ENCODE measurements around the gene AXL. TPM values are rescaled to one million over a fixed set of nuclear protein-coding genes. Genes with fewer than 3 reads are reported as not detected.

Gene AXL
- total RNA-seq, 1 donor from 2014 or later = 206 TPM

- TF ChIP-seq CTCF (conservative IDR thresholded peaks at IDR 0.05; ENCODE audit: low read depth, low read length) = no peak
- no peak for DNase-seq (ENCODE audit: low read depth)
- no peak overlapping the region for H3K4me3 ChIP-seq (ENCODE audit: low read depth, low read length)
These were observed 1.3 kb upstream of the AXL start for GRCh38 chr19:41217741-41218140.

- DNase-seq (ENCODE audit: low read depth) = no peak
- peak overlapping the region; percentile 85 for H3K4me3 ChIP-seq (ENCODE audit: low read depth, low read length)
- TF ChIP-seq CTCF (conservative IDR thresholded peaks at IDR 0.05; ENCODE audit: low read depth, low read length) = no peak
These were observed 791 bp upstream of the AXL start for GRCh38 chr19:41218249-41218614.

GRCh38 chr19:41219924-41220567 is 1.0 kb downstream of the AXL start:
- no peak for DNase-seq (ENCODE audit: low read depth)
- no peak for TF ChIP-seq CTCF (conservative IDR thresholded peaks at IDR 0.05; ENCODE audit: low read depth, low read length)

GRCh38 chr19:41220811-41221210 is 1.8 kb downstream of the AXL start:
- H3K4me3 ChIP-seq (ENCODE audit: low read depth, low read length) = peak overlapping the region; percentile 85
- TF ChIP-seq CTCF (conservative IDR thresholded peaks at IDR 0.05; ENCODE audit: low read depth, low read length) = no peak
- DNase-seq (ENCODE audit: low read depth) = no peak

More at GRCh38 chr19:41219924-41220567, 1.0 kb downstream of the AXL start:
- peak overlapping the region; percentile 85 for H3K4me3 ChIP-seq (ENCODE audit: low read depth, low read length)

- DNase-seq (ENCODE audit: low read depth) = no peak
- TF ChIP-seq CTCF (conservative IDR thresholded peaks at IDR 0.05; ENCODE audit: low read depth, low read length) = no peak
- H3K4me3 ChIP-seq (ENCODE audit: low read depth, low read length) = no peak overlapping the region
These were observed 2.6 kb downstream of the AXL start for GRCh38 chr19:41221514-41222205.

GRCh38 chr19:41222240-41222639 is 3.2 kb downstream of the AXL start:
- no peak overlapping the region for H3K4me3 ChIP-seq (ENCODE audit: low read depth, low read length)
- no peak for TF ChIP-seq CTCF (conservative IDR thresholded peaks at IDR 0.05; ENCODE audit: low read depth, low read length)
- DNase-seq (ENCODE audit: low read depth) = no peak

Measured in epithelial cell of proximal tubule (primary cell).